ENCODE measurements around the gene CTSE.
"Not testable (repeated sequence)": the region's sequence is repeated elsewhere in the genome, so short reads cannot be mapped to it uniquely, and the experiment has no call there.

CTSE gene

GRCh38 chr1:206013026-206013795, 10.5 kb downstream of the CTSE start:
- no peak for DNase-seq

GRCh38 chr1:206012086-206012859, 11.4 kb downstream of the CTSE start:
- DNase-seq, result no peak

GRCh38 chr1:206011057-206011456, 12.6 kb downstream of the CTSE start:
- no peak for DNase-seq

- no peak for DNase-seq
Observed at GRCh38 chr1:206010060-206010459, 13.6 kb downstream of the CTSE start.

GRCh38 chr1:206006946-206007345, 16.7 kb downstream of the CTSE start:
- DNase-seq, result no peak

- no peak for DNase-seq
Observed at GRCh38 chr1:206005778-206006180, 17.9 kb downstream of the CTSE start.

GRCh38 chr1:206005234-206005633, 18.5 kb downstream of the CTSE start:
- no peak for DNase-seq

- DNase-seq, result no peak
Observed at GRCh38 chr1:206004826-206005225, 18.9 kb downstream of the CTSE start.

- no peak for DNase-seq
Observed at GRCh38 chr1:206003854-206004800, 19.6 kb downstream of the CTSE start.

GRCh38 chr1:206002871-206003801, 20.6 kb downstream of the CTSE start, which contains the start of gene RAB7B:
Gene RAB7B (minus strand): TSS chr1:206003395. CDS start chr1:205994135, 9,260 bp downstream.
- no peak for DNase-seq

- no peak for DNase-seq
Observed at GRCh38 chr1:206002160-206002559, 21.5 kb downstream of the CTSE start.

GRCh38 chr1:206001476-206001888, 22.2 kb downstream of the CTSE start:
- no peak for DNase-seq

- no peak for DNase-seq
Observed at GRCh38 chr1:206000641-206001339, 22.9 kb downstream of the CTSE start.

GRCh38 chr1:205998457-205999241, 25.0 kb downstream of the CTSE start:
- no peak for DNase-seq

GRCh38 chr1:205996641-205997040, 27.1 kb downstream of the CTSE start:
- not testable (repeated sequence) for DNase-seq

GRCh38 chr1:205994346-205994745, 29.3 kb downstream of the CTSE start:
- no peak for DNase-seq

GRCh38 chr1:205993068-205993467, 30.6 kb downstream of the CTSE start:
- DNase-seq, result no peak

GRCh38 chr1:205992218-205992882, 31.3 kb downstream of the CTSE start:
- DNase-seq, result no peak

- DNase-seq, result no peak
Observed at GRCh38 chr1:205991237-205991636, 32.5 kb downstream of the CTSE start.

GRCh38 chr1:205990226-205990625, 33.5 kb downstream of the CTSE start:
- no peak for DNase-seq

Measured in NCI-H526 treated with DMSO at 0.1 percent for 48 hours (cell line).